ENCODE results near the gene MARCKSL1.

The MARCKSL1 gene

GRCh38 chr1:32352831-32353383, 16.9 kb upstream of the MARCKSL1 start:
- peak overlapping the region; percentile 87 for H3K27ac ChIP-seq
- TF ChIP-seq CTCF (conservative IDR thresholded peaks at IDR 0.05) (no peak), ZFX (IDR thresholded peaks at IDR 0.05) (no peak)

- TF ChIP-seq ZFX (IDR thresholded peaks at IDR 0.05) (no peak), CTCF (conservative IDR thresholded peaks at IDR 0.05) (no peak)
- peak overlapping the region; percentile 87 for H3K27ac ChIP-seq
These were observed 16.3 kb upstream of the MARCKSL1 start for GRCh38 chr1:32352239-32352745.

GRCh38 chr1:32351399-32352238, 15.6 kb upstream of the MARCKSL1 start:
- peak overlapping the region; percentile 87 for H3K27ac ChIP-seq
- TF ChIP-seq CTCF (conservative IDR thresholded peaks at IDR 0.05) (no peak; the same call in 1 of the 2 replicates), ZFX (IDR thresholded peaks at IDR 0.05) (peak; percentile 86)

GRCh38 chr1:32350785-32351398, 14.9 kb upstream of the MARCKSL1 start:
- peak overlapping the region; percentile 87 for H3K27ac ChIP-seq
- TF ChIP-seq ZFX (IDR thresholded peaks at IDR 0.05) (peak; percentile 27; the same call in 1 of the 2 replicates), CTCF (conservative IDR thresholded peaks at IDR 0.05) (no peak)

GRCh38 chr1:32349211-32349708, 13.2 kb upstream of the MARCKSL1 start:
- H3K27ac ChIP-seq = no peak overlapping the region
- TF ChIP-seq CTCF (conservative IDR thresholded peaks at IDR 0.05) = no peak

- no peak for TF ChIP-seq ZFX (IDR thresholded peaks at IDR 0.05)
- TF ChIP-seq CTCF (conservative IDR thresholded peaks at IDR 0.05) = no peak
- no peak overlapping the region for H3K27ac ChIP-seq
These were observed 10.6 kb upstream of the MARCKSL1 start for GRCh38 chr1:32346532-32347157.

Data from C4-2B (cell line).